SK-N-SH treated with all-trans-retinoic acid at 6 μM for 48 hours (cell line): Measurements from ENCODE around the gene CLCF1.

Experiments used
- BACH2 ChIP-seq: fragments of 250-450 bp; sonication (Bioruptor Pico); IDR thresholded peaks from 2 replicates; pipeline ENCODE4 v1.9.0; 2021; ENCODE audit warnings: mild to moderate bottlenecking, borderline replicate concordance
- PPARA ChIP-seq: fragments of 250-450 bp; sonication (Bioruptor Pico); IDR thresholded peaks from 2 replicates; pipeline ENCODE4 v1.5.0; 2020; ENCODE audit warnings: mild to moderate bottlenecking, borderline replicate concordance
- ZNF8 ChIP-seq: fragments of 450-650 bp; formaldehyde crosslinking; IDR thresholded peaks from 2 replicates; pipeline ENCODE4 v1.5.0; 2020; ENCODE audit warnings: mild to moderate bottlenecking, moderate library complexity

DNA sequence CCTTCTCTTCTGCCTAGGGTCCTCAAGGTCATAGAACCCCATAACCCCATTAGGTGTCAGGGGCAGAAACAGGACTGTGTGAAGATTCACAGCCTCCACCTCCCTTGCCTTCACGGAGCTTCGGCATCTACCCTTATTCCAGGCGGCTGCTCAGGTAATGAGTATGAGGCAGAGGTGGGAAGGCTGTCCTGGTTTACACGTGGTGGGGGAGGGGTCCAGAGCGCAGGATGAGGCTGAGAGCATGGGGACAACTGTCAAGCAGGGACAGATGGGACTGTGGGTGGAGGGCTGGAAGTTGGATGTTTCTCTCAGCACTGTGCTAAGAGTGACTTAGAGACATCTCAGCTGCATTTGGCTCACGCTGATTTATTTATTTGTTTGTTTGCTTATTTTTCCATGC is 14.1 kb upstream of the CLCF1 start:
- TF ChIP-seq BACH2 (CRISPR knock-in tag) (no peak), PPARA (CRISPR knock-in tag) (no peak), ZNF8 (no peak)
